Naive thymus-derived CD8-positive, alpha-beta T cell (primary cell): Measurements from ENCODE around the gene MED13L. TPM values are rescaled to one million over a fixed set of nuclear protein-coding genes. Genes with fewer than 3 reads are reported as not detected.

Experiments used
- ATAC-seq, 2 donors: fragments of 150-1000 bp; cut with Tn5 transposase in 1 of 2; sonication (Bioruptor Pico), chemical (Tn5 transposase) in 1 of 2; 1 replicate in 1 of 2; 2 replicates in 1 of 2; pipeline ENCODE4 v1.10.0; 2021; ENCODE audit warnings: mild to moderate bottlenecking in 2 of 2, moderate library complexity in 2 of 2
- POLR2A ChIA-PET: fragments of 350-600 bp; sonication (Branson Sonifier 250); formaldehyde crosslinking; loops from one replicate; lab custom pipeline; 2021; ENCODE audit warnings: antibody characterized with exemption; lab: Charles Lee
- DNase-seq, 10 donors: peaks; one replicate each; pipeline versions ENCODE4 v3.0.0 to v3.0.0-alpha.2; 2020 to 2022
- H3K27ac Mint-ChIP-seq, 10 donors: one replicate each; pipeline ENCODE4 v1.8.0; 2020 to 2022; ENCODE audit warnings: mild to moderate bottlenecking in 10 of 10, mixed read lengths in 10 of 10, moderate library complexity in 4 of 10, inconsistent platforms in 1 of 10
- H3K27me3 Mint-ChIP-seq, 5 donors: one replicate each; pipeline ENCODE4 v1.8.0; 2021 to 2022; ENCODE audit warnings: mixed read lengths in 5 of 5
- H3K36me3 Mint-ChIP-seq, 3 donors: one replicate each; pipeline ENCODE4 v1.8.0; 2020 to 2022; ENCODE audit warnings: mixed read lengths in 3 of 3, mild to moderate bottlenecking in 2 of 3, inconsistent platforms in 1 of 3
- H3K4me1 Mint-ChIP-seq, 4 donors: one replicate each; pipeline ENCODE4 v1.8.0; 2021 to 2022; ENCODE audit warnings: mixed read lengths in 4 of 4
- H3K4me3 Mint-ChIP-seq, 10 donors: one replicate each; pipeline ENCODE4 v1.8.0; 2020 to 2022; ENCODE audit warnings: mild to moderate bottlenecking in 10 of 10, mixed read lengths in 10 of 10, moderate library complexity in 6 of 10, inconsistent platforms in 1 of 10
- H3K9me3 Mint-ChIP-seq, 9 donors: one replicate each; pipeline ENCODE4 v1.8.0; 2020 to 2022; ENCODE audit warnings: mixed read lengths in 9 of 9, mild to moderate bottlenecking in 3 of 9, inconsistent platforms in 1 of 9, moderate library complexity in 1 of 9
- polyA plus RNA-seq, 3 donors: library from polyadenylated mRNA; unstranded; fragments of 300-500 nt; fragmentation: Illumina TruSeq; gene quantifications; one replicate each; pipeline ENCODE4 v1.2.3, GENCODE V29; 2021
- total RNA-seq, 8 experiments: library from RNA in 2 of 8; stranded (reverse) in 2 of 8; gene quantifications; one replicate each; pipeline ENCODE4 v1.2.3 and lab custom pipeline; 2021 to 2026

The MED13L gene
- total and polyA plus RNA-seq, 5 experiments from 2014 or later, result 5.1 to 164 (median 6.7) TPM

DNA sequence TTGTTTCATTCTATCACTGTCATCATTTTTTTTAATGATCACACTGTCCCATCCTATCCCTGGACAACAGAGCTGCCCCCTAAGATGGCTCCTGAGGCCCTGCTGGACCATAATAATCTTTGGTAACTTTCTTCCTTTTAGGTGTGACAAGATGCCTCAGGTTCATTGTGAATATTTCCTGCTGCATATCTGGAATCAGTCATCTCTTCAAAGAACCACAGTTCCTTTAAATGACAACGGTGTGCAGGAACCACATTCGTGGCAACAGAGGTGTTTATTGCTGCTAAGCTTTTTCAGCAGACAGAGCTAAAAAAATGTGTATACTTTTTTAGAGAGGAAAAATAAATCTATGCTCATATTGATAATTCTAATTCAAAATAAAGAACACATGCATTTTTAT lies 312.9 kb downstream of the MED13L start:
- DNase-seq (no peak), ATAC-seq (no peak)
- H3K4me3 Mint-ChIP-seq, result no peak overlapping the region
- H3K27me3 Mint-ChIP-seq, result no peaks in the 10 kb centered on the region
- POLR2A ChIA-PET, result no interaction called here
- H3K27ac Mint-ChIP-seq, result peak overlapping the region in 4 of 10 donors; percentile 29 to 56 (median 36)
- peaks cover 0 to 2% (median 0%) of the 10 kb centered on the region in 4 donors for H3K4me1 Mint-ChIP-seq
- peaks cover 13 to 94% (median 32%) of the 10 kb centered on the region in 3 donors for H3K36me3 Mint-ChIP-seq
- no peaks in the 10 kb centered on the region for H3K9me3 Mint-ChIP-seq

DNA sequence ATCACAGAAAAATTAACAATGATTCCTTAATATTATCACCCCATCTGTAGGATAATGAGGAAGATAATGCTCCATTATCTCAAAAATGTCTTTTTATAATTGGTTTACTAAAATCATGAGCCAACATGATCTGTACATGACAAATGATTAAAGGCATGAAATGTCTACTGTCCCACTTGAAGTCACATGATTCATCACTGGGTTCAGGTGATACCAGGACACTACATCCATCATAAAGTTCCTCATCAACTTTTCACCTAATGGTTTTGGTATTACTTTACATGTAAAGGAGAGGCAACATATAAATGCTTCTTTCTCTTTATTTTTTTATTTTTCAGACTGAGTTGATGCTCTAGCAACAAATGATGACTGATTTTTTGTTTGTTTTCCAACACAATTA lies 313.3 kb downstream of the MED13L start:
- Mint-ChIP-seq H3K27ac (peak overlapping the region in 2 of 10 donors; percentile 37 to 56), H3K9me3 (no peaks in the 10 kb centered on the region), H3K4me1 (peaks cover 0 to 2% (median 0%) of the 10 kb centered on the region in 4 donors), H3K36me3 (peaks cover 13 to 93% (median 30%) of the 10 kb centered on the region in 3 donors), H3K27me3 (no peaks in the 10 kb centered on the region), H3K4me3 (no peak overlapping the region)
- ATAC-seq, result no peak
- POLR2A ChIA-PET, result no interaction called here
- no peak for DNase-seq

DNA sequence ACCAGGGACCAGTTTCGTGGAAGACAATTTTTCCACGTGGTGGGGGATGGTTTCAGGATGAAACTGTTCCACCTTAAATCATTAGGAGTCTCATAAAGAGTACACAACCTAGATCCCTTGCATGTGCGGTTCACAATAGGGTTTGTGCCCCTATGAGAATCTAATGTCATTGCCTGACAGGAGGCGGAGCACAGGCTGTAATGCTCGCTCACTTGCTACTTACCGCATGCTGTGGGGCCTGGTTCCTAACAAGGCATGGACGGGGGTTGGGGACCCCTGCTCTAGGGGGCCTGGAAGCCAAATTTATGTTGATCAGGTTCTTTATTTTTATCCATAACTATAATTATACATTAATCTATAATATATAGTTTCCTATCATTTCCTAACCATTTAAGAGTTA lies 315.3 kb downstream of the MED13L start:
- POLR2A ChIA-PET, result no interaction called here
- no peaks in the 10 kb centered on the region for H3K27me3 Mint-ChIP-seq
- H3K4me1 Mint-ChIP-seq, result peaks cover 0 to 2% (median 0%) of the 10 kb centered on the region in 4 donors
- H3K4me3 Mint-ChIP-seq, result no peak overlapping the region
- peaks cover 19 to 89% (median 24%) of the 10 kb centered on the region in 3 donors for H3K36me3 Mint-ChIP-seq
- DNase-seq (no peak), ATAC-seq (no peak)
- H3K9me3 Mint-ChIP-seq, result no peaks in the 10 kb centered on the region
- H3K27ac Mint-ChIP-seq, result no peak overlapping the region

DNA sequence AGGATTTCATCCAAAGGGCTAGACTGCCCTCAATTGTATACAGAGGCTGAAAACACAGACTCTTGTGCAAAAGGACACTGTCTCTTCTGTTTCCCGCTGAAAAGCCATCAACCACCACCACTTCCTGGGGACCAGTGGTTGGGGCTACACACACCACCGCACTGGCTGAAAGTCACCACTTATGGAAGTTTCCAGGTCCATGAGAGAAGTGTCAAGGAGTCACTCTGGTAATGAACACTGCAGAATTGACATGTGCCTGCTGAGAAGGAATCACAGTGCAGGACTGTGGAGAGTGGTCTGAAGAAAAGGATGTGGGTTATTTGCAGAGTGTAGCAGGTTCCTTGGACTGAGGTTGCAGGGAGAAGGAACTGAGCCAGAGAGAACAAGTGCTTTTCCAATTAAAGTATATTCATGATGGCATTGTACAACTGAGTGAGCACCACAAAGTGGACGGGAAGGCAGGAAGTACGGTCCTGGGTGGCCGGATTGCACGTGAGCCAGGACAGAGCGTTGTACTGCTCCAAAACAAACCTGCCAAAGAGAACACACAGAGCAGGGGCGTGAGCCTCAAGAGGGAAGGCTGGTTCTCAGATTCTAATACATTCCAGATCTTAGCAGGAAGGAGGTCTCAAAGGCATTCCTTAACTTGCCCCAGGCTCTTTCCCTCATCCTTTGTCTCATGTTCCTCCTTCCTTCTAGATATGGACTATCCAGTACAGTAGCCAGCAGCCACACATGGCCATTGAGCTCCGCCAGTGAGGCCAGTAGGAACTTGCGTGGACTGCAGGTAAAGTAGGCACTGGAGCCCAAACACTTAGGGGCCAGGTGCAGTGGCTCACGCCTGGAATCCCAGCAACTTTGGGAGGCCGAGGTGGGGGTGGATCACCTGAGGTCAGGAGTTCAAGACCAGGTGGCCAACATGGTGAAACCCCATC lies 316.4 kb downstream of the MED13L start:
- Mint-ChIP-seq H3K36me3 (peaks cover 18 to 79% (median 19%) of the 10 kb centered on the region in 3 donors), H3K27me3 (no peaks in the 10 kb centered on the region), H3K9me3 (no peaks in the 10 kb centered on the region), H3K4me3 (no peak overlapping the region), H3K27ac (peak overlapping the region in 7 of 10 donors; percentile 15 to 76 (median 41)), H3K4me1 (no peaks in the 10 kb centered on the region)
- ATAC-seq, result no peak
- DNase-seq, result no peak
- POLR2A ChIA-PET, result no interaction called here

DNA sequence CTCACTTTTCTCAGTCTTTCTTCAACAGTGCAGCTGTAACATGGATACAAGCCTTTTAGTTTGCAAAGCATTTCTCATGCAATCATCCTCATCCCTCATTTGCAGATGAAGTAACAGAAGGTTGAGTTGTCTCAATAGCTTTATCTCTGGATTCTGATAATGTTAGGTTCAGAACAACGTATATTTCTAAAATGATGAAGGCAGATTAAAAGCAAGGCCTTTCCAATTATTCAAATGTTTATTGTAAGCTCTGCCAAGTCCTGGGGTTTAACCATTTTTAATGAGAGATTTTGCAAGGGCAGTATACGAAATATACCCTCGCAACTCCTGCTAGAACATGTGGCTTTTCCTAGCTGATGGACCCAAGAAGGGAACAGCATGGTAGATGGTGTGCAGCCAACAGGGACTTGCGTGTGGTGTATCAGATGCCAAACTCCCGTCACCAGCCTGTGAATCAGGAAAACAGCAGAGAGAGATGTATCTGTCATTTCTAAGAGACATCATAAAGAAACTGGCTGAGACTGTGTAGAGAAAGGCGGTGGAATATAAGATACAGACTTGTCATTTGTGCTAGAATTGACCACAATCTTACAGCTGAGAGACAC lies 319.7 kb downstream of the MED13L start:
- H3K4me3 Mint-ChIP-seq, result no peak overlapping the region
- H3K36me3 Mint-ChIP-seq, result peaks cover 4 to 46% (median 9%) of the 10 kb centered on the region in 3 donors
- no peaks in the 10 kb centered on the region for H3K9me3 Mint-ChIP-seq
- no peaks in the 10 kb centered on the region for H3K27me3 Mint-ChIP-seq
- peak overlapping the region in 1 of 10 donors; percentile 70 for H3K27ac Mint-ChIP-seq
- DNase-seq (no peak), ATAC-seq (no peak)
- H3K4me1 Mint-ChIP-seq, result no peaks in the 10 kb centered on the region
- POLR2A ChIA-PET, result no interaction called here

DNA sequence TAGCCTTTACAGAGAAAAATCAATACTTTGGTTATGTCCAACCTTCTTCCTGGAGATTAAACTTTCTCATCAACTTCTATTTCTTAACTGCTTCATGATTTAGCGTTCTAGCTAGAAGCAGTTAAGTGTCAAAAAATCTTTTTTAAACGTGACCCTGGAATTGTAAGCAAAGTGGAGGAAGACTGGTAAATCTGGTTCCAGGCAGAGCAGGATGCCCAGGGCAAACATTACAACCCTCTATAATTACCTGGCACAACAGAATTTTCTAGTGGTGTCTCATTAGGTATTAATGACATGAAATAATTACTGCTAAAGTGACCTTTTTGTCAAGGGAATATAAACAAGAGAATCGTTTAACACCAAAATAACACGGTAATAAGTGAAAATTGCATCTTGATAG lies 320.8 kb downstream of the MED13L start:
- no peak for ATAC-seq
- Mint-ChIP-seq H3K4me1 (no peaks in the 10 kb centered on the region), H3K27ac (peak overlapping the region in 1 of 10 donors; percentile 17), H3K9me3 (no peaks in the 10 kb centered on the region), H3K27me3 (no peaks in the 10 kb centered on the region), H3K4me3 (no peak overlapping the region), H3K36me3 (peaks cover 4 to 36% (median 9%) of the 10 kb centered on the region in 3 donors)
- DNase-seq, result no peak
- POLR2A ChIA-PET, result no interaction called here

DNA sequence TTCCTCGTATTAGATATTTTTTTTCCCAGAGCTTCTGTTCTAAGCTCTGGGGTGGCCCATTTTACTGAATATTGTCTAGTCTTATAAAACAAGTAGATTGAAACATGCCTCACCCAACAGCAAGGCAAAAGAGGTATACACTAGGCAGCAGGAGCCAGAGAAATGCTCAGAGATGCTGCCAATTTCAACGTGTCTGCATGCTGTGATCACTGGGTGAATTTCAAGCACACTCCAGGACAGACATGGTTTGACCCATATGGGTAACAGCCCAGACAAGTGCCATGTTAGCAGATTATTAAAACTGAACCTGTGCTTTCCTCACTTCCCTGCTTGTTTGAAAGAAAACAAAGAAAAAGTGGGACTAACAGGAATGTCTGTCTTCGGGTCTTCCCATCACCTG lies 321.3 kb downstream of the MED13L start:
- Mint-ChIP-seq H3K36me3 (peaks cover 7 to 32% (median 9%) of the 10 kb centered on the region in 3 donors), H3K27me3 (no peaks in the 10 kb centered on the region), H3K27ac (peak overlapping the region in 1 of 10 donors; percentile 17), H3K4me1 (no peaks in the 10 kb centered on the region), H3K9me3 (no peaks in the 10 kb centered on the region), H3K4me3 (no peak overlapping the region)
- POLR2A ChIA-PET, result no interaction called here
- no peak for ATAC-seq
- no peak for DNase-seq

DNA sequence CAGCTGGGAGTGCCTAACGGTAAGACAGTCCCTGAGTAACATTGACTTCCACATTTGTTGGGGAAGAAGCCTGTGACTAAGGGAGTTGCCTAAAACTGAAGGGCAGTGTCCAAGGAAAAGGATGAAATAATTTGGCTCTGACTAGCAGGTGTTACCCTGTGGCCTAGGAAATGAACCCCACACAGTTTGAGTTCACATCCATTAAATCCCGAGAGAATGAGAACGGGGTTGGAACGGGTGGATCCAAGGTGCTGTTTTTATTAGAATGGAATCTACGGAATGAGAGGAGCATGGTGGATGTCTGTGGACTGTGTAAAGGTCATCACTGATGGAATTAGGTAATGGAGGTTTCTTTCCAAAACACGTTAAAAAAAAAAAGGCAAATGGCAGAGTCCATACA lies 324.0 kb downstream of the MED13L start:
- peaks cover 0 to 2% (median 0%) of the 10 kb centered on the region in 9 donors for H3K9me3 Mint-ChIP-seq
- DNase-seq, result no peak
- no peaks in the 10 kb centered on the region for H3K27me3 Mint-ChIP-seq
- no peak overlapping the region for H3K4me3 Mint-ChIP-seq
- no peaks in the 10 kb centered on the region for H3K4me1 Mint-ChIP-seq
- POLR2A ChIA-PET, result no interaction called here
- ATAC-seq, result no peak
- peaks cover 5 to 22% (median 16%) of the 10 kb centered on the region in 3 donors for H3K36me3 Mint-ChIP-seq
- H3K27ac Mint-ChIP-seq, result no peak overlapping the region

DNA sequence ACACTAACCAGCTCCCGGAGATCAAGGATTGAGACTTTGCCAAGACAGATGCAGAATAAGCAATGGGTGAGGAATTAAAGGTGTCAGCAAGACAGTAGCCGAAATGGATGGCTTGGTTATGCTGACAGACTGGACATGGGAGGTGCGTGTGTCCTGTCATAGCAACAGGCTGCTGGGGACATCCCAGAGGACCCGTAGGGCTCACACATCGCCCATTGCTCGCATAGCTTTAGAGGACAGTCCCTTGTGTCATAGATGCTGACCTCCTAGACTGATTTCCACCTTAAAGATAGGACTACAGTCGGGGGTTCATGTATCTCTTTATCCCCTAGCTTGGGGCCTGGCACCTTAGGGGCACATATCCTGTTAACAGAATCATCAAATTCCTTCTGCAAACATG lies 324.5 kb downstream of the MED13L start:
- H3K27me3 Mint-ChIP-seq, result no peaks in the 10 kb centered on the region
- ATAC-seq, result no peak
- no peak overlapping the region for H3K27ac Mint-ChIP-seq
- H3K4me1 Mint-ChIP-seq, result no peaks in the 10 kb centered on the region
- no peak for DNase-seq
- POLR2A ChIA-PET, result no interaction called here
- H3K4me3 Mint-ChIP-seq, result no peak overlapping the region
- peaks cover 0 to 2% (median 0%) of the 10 kb centered on the region in 9 donors for H3K9me3 Mint-ChIP-seq
- peaks cover 2 to 17% (median 16%) of the 10 kb centered on the region in 3 donors for H3K36me3 Mint-ChIP-seq

DNA sequence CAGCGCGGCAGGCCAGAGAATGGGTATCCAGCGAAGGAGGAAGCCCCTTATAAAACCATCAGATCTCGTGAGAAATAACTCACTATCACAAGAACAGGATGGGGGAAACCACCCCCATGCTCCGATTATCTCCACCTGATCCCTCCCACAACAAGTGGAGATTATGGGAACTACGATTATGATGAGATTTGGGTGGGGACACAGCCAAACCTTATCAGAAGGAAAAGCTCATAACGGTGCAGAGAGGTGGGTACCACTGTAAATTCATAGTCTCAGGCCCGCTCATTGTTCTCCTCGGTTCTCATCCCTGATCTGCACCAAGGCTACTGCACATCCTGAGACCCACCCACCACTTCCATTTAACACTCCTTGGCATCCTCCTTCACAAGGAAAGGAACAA lies 326.5 kb downstream of the MED13L start:
- Mint-ChIP-seq H3K27me3 (no peaks in the 10 kb centered on the region), H3K36me3 (peaks cover 0 to 12% (median 10%) of the 10 kb centered on the region in 3 donors), H3K4me1 (no peaks in the 10 kb centered on the region), H3K27ac (peak overlapping the region in 1 of 10 donors; percentile 69), H3K4me3 (peak overlapping the region in 1 of 10 donors; percentile 17), H3K9me3 (peaks cover 0 to 2% (median 0%) of the 10 kb centered on the region in 9 donors)
- POLR2A ChIA-PET, result no interaction called here
- DNase-seq (no peak), ATAC-seq (no peak)

DNA sequence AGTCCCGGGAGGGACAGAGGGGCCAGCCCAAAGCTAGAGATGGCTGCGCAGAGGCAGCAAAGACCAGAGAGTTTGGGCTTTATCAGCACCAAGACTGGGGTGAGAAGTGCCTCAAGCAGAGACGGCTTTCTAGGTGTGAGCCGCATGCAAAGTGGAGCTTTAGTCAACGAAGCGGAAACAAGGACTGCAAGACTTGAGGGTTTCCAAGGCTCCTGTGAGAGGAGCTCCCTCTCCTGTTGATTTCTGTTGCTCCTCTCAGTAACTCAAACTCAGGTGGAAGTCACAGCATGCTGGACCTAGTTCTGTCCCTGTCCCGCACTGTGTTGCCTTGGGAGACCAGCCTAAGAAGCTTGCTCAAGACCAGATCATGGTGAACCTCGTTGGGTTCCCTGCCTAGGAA lies 327.8 kb downstream of the MED13L start:
- Mint-ChIP-seq H3K27ac (no peak overlapping the region), H3K27me3 (no peaks in the 10 kb centered on the region), H3K36me3 (peaks cover 0 to 12% (median 10%) of the 10 kb centered on the region in 3 donors), H3K4me1 (no peaks in the 10 kb centered on the region), H3K4me3 (no peak overlapping the region), H3K9me3 (peaks cover 0 to 2% (median 0%) of the 10 kb centered on the region in 9 donors)
- no peak for DNase-seq
- POLR2A ChIA-PET, result interaction anchor here (0.6 kb wide), 1 partner anchor 953 kb away, joined by 5 read pairs; no protein-coding TSS in a partner anchor
- no peak for ATAC-seq

DNA sequence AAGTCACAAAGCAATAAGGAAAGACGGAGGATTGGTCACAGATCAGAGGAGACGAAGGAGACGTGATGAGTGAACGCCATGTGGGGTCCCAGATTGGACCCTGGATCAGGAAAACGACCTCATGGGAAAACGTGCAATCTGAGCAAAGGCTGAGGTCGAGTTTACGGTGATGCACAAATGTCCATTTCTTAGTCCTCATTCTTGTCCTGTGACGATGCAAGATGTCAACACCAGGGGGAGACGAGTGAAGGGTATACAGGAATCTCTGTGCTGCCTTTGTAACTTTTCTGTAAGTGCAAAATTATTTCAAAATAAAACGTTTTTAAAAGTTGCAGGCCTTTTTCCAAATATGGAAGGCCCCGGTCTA lies 329.8 kb downstream of the MED13L start:
- H3K4me3 Mint-ChIP-seq, result no peak overlapping the region
- H3K27me3 Mint-ChIP-seq, result no peaks in the 10 kb centered on the region
- H3K36me3 Mint-ChIP-seq, result peaks cover 0 to 12% (median 10%) of the 10 kb centered on the region in 3 donors
- H3K9me3 Mint-ChIP-seq, result peaks cover 0 to 2% (median 0%) of the 10 kb centered on the region in 9 donors
- no peak overlapping the region for H3K27ac Mint-ChIP-seq
- POLR2A ChIA-PET, result no interaction called here
- DNase-seq, result no peak
- ATAC-seq, result no peak
- H3K4me1 Mint-ChIP-seq, result no peaks in the 10 kb centered on the region
